Nephron (organoid): Measurements from ENCODE around the gene SCN2B.

Source experiments
- H3K27ac Mint-ChIP-seq, 3 experiments: 2 replicates each; pipeline ENCODE4 v1.8.0; 2020; ENCODE audit warnings: mixed read lengths in 3 of 3, mild to moderate bottlenecking in 2 of 3, moderate library complexity in 1 of 3
- H3K27me3 Mint-ChIP-seq: 2 replicates; pipeline ENCODE4 v1.8.0; 2021; ENCODE audit warnings: low read depth, mild to moderate bottlenecking, moderate library complexity, mixed read lengths
- H3K36me3 Mint-ChIP-seq: 2 replicates; pipeline ENCODE4 v1.8.0; 2020; ENCODE audit warnings: low read depth, mixed read lengths
- H3K4me1 Mint-ChIP-seq: 2 replicates; pipeline ENCODE4 v1.8.0; 2020; ENCODE audit warnings: mixed read lengths
- H3K4me3 Mint-ChIP-seq, 3 experiments: 2 replicates each; pipeline ENCODE4 v1.8.0; 2020; ENCODE audit warnings: mild to moderate bottlenecking in 3 of 3, mixed read lengths in 3 of 3, moderate library complexity in 2 of 3
- H3K9me3 Mint-ChIP-seq: 2 replicates; pipeline ENCODE4 v1.8.0; 2020; ENCODE audit warnings: mixed read lengths
- TF ChIP-seq, protein P1 (sequence below), 3 experiments: fragments of 200-600 bp; sonication (generic); IDR thresholded peaks; one replicate each; pipeline ENCODE4 v1.5.0; 2021; ENCODE audit warnings: antibody characterized with exemption in 3 of 3; ENCODE audit not compliant: unreplicated experiment in 3 of 3

SCN2B gene

GRCh38 chr11:118164885-118165284 lies 11.6 kb downstream of the SCN2B start:
- peaks cover 3% of the 10 kb centered on the region for H3K36me3 Mint-ChIP-seq
- no peak overlapping the region for H3K27ac Mint-ChIP-seq
- no peak overlapping the region for H3K4me3 Mint-ChIP-seq
- H3K9me3 Mint-ChIP-seq, result no peaks in the 10 kb centered on the region
- H3K4me1 Mint-ChIP-seq, result peaks cover 9% of the 10 kb centered on the region
- TF ChIP-seq, protein P1, sequence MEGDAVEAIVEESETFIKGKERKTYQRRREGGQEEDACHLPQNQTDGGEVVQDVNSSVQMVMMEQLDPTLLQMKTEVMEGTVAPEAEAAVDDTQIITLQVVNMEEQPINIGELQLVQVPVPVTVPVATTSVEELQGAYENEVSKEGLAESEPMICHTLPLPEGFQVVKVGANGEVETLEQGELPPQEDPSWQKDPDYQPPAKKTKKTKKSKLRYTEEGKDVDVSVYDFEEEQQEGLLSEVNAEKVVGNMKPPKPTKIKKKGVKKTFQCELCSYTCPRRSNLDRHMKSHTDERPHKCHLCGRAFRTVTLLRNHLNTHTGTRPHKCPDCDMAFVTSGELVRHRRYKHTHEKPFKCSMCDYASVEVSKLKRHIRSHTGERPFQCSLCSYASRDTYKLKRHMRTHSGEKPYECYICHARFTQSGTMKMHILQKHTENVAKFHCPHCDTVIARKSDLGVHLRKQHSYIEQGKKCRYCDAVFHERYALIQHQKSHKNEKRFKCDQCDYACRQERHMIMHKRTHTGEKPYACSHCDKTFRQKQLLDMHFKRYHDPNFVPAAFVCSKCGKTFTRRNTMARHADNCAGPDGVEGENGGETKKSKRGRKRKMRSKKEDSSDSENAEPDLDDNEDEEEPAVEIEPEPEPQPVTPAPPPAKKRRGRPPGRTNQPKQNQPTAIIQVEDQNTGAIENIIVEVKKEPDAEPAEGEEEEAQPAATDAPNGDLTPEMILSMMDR (IDR thresholded peaks at IDR 0.05; ENCODE audit: unreplicated experiment in 3 of 3), result no peak
- peaks cover 62% of the 10 kb centered on the region for H3K27me3 Mint-ChIP-seq

GRCh38 chr11:118163494-118163893 lies 12.9 kb downstream of the SCN2B start:
- no peaks in the 10 kb centered on the region for H3K9me3 Mint-ChIP-seq
- TF ChIP-seq, protein P1 (IDR thresholded peaks at IDR 0.05; ENCODE audit: unreplicated experiment in 3 of 3), result no peak

GRCh38 chr11:118162846-118163245 lies 13.6 kb downstream of the SCN2B start:
- Mint-ChIP-seq H3K4me3 (no peak overlapping the region), H3K27me3 (peaks cover 63% of the 10 kb centered on the region), H3K27ac (no peak overlapping the region), H3K4me1 (no peaks in the 10 kb centered on the region), H3K9me3 (no peaks in the 10 kb centered on the region), H3K36me3 (peaks cover 3% of the 10 kb centered on the region)
- TF ChIP-seq, protein P1 (IDR thresholded peaks at IDR 0.05; ENCODE audit: unreplicated experiment in 3 of 3), result no peak

More at GRCh38 chr11:118163494-118163893, 12.9 kb downstream of the SCN2B start:
- H3K27me3 Mint-ChIP-seq, result peaks cover 62% of the 10 kb centered on the region
- no peak overlapping the region for H3K27ac Mint-ChIP-seq
- H3K4me1 Mint-ChIP-seq, result no peaks in the 10 kb centered on the region
- H3K36me3 Mint-ChIP-seq, result peaks cover 3% of the 10 kb centered on the region
- H3K4me3 Mint-ChIP-seq, result no peak overlapping the region

- no peaks in the 10 kb centered on the region for H3K9me3 Mint-ChIP-seq
- H3K4me3 Mint-ChIP-seq, result no peak overlapping the region
- H3K27me3 Mint-ChIP-seq, result peaks cover 73% of the 10 kb centered on the region
- H3K36me3 Mint-ChIP-seq, result peaks cover under 1% of the 10 kb centered on the region
- TF ChIP-seq, protein P1 (IDR thresholded peaks at IDR 0.05; ENCODE audit: unreplicated experiment in 3 of 3), result no peak
- H3K4me1 Mint-ChIP-seq, result peaks cover 5% of the 10 kb centered on the region
- H3K27ac Mint-ChIP-seq, result no peak overlapping the region
These were observed 14.7 kb downstream of the SCN2B start for GRCh38 chr11:118161786-118162185.

DNA sequence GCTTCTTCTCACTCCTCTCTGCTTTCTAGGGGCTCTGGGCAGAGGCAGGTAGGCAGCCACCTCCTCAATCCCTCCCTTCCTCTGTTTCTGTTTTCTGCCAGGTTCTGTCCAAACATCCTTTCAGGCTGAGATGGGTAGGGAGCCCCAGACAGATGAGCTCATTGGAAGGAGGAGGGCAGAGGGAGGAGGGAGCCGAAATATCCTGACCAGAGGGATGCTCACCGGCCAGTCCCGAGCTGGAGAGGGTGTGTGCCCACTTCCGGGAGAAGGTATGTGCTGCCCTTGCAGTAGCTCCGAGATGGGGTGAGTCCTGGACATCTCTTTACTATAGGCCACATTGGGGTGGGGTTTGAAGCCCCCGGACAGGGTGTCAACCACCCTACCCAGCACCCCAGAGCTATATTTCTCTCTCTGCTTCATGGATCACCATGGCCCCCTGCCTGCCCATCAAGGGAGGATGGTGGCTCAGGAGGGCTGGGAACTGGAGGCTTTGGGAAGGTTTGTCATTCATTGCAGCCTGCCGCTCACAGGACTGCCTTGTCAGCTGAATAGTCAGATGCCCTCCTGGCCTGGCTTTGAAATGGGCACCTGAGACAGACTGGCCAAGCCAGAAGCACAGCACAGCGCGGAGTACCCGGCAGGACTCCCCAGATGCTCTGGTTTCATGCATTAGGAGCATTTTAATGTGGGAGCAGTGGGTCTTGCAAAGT lies 19.1 kb downstream of the SCN2B start:
- Mint-ChIP-seq H3K27me3 (peaks cover 96% of the 10 kb centered on the region), H3K36me3 (no peaks in the 10 kb centered on the region), H3K4me3 (peak overlapping the region; percentile 18 to 53 (median 42)), H3K4me1 (peaks cover 13% of the 10 kb centered on the region), H3K9me3 (no peaks in the 10 kb centered on the region), H3K27ac (no peak overlapping the region)
- TF ChIP-seq, protein P1 (IDR thresholded peaks at IDR 0.05; ENCODE audit: unreplicated experiment in 3 of 3), result no peak
